GM12891 (cell line): ENCODE measurements around the gene PRR36.
A peak's percentile ranks its signal among the peaks of the same experiment; 100 is the strongest.
"Not testable (repeated sequence)": the region's sequence is repeated elsewhere in the genome, so short reads cannot be mapped to it uniquely, and the experiment has no call there.

Source experiments
- DNase-seq: peaks from one replicate; pipeline ENCODE4 v3.0.0; 2011; ENCODE audit warnings: low spot score; ENCODE audit not compliant: insufficient read length
- FAIRE-seq: peaks from 2 replicates; lab custom pipeline; 2011; peaks lifted over from hg19 to GRCh38; lab: Jason Lieb, UNC
- PAX5 ChIP-seq: IDR thresholded peaks from 2 replicates; pipeline ENCODE4 v1.6.1; 2011; ENCODE audit warnings: low read length, moderate library complexity, mild to moderate bottlenecking; ENCODE audit not compliant: insufficient read depth, severe bottlenecking
- POLR2A ChIP-seq: IDR thresholded peaks from 2 replicates; pipeline ENCODE4 v1.6.1; 2011; ENCODE audit warnings: low read depth, low read length, control low read depth
- POLR2AphosphoS5 ChIP-seq: IDR thresholded peaks from 2 replicates; pipeline ENCODE4 v1.6.1; 2011; ENCODE audit warnings: low read depth, low read length, control low read depth
- POU2F2 ChIP-seq: IDR thresholded peaks from 2 replicates; pipeline ENCODE4 v1.6.1; 2011; ENCODE audit warnings: low read depth, mild to moderate bottlenecking, control low read depth, low read length, moderate library complexity
- SPI1 ChIP-seq: IDR thresholded peaks from 2 replicates; pipeline ENCODE4 v1.6.1; 2011; ENCODE audit warnings: low read depth, low read length, control low read depth
- TAF1 ChIP-seq: IDR thresholded peaks from 2 replicates; pipeline ENCODE4 v1.6.1; 2011; ENCODE audit warnings: low read depth, low read length, control low read depth

The PRR36 gene

GRCh38 chr19:7918615-7919421 lies 44.6 kb upstream of the PRR36 start:
- no peak for FAIRE-seq
- TF ChIP-seq PAX5 (no peak), POLR2A (no peak), POLR2AphosphoS5 (no peak), POU2F2 (no peak), SPI1 (no peak), TAF1 (no peak)
- no peak for DNase-seq

- not testable (repeated sequence) for DNase-seq, FAIRE-seq
These were observed 43.9 kb upstream of the PRR36 start for GRCh38 chr19:7918062-7918614.

GRCh38 chr19:7917267-7918061 lies 43.3 kb upstream of the PRR36 start:
- TF ChIP-seq POU2F2, result no peak
- no peak for TF ChIP-seq POLR2AphosphoS5
- DNase-seq, result peak; percentile 78
- peak; percentile 58 for FAIRE-seq

- no peak for FAIRE-seq
- no peak for DNase-seq
- TF ChIP-seq POLR2AphosphoS5 (no peak), TAF1 (no peak), PAX5 (no peak), POLR2A (no peak), SPI1 (no peak), POU2F2 (no peak)
These were observed 42.7 kb upstream of the PRR36 start for GRCh38 chr19:7916955-7917266.

- no peak for TF ChIP-seq SPI1
- no peak for TF ChIP-seq POLR2A
- TF ChIP-seq POLR2AphosphoS5, result no peak
- TF ChIP-seq POU2F2, result no peak
- TF ChIP-seq TAF1, result no peak
- no peak for TF ChIP-seq PAX5
- FAIRE-seq (peak; percentile 72), DNase-seq (no peak)
These were observed 42.1 kb upstream of the PRR36 start for GRCh38 chr19:7916103-7916954.

- no peak for DNase-seq
- TF ChIP-seq POU2F2, result no peak
- TF ChIP-seq POLR2A, result no peak; the same call in 1 of the 2 replicates
- no peak for TF ChIP-seq SPI1
- no peak for TF ChIP-seq TAF1
- TF ChIP-seq PAX5, result no peak
- no peak for TF ChIP-seq POLR2AphosphoS5
- FAIRE-seq, result no peak
These were observed 41.3 kb upstream of the PRR36 start for GRCh38 chr19:7915250-7916102.

GRCh38 chr19:7914598-7915045 lies 40.4 kb upstream of the PRR36 start, which contains the start of gene TGFBR3L:
TSS of gene TGFBR3L (plus strand) at chr19:7914830.
- TF ChIP-seq POLR2AphosphoS5 (peak; percentile 63; the same call in 1 of the 2 replicates), SPI1 (no peak)
- no peak for FAIRE-seq
- no peak for DNase-seq

- no peak for DNase-seq
- no peak for FAIRE-seq
- no peak for TF ChIP-seq POLR2A
- no peak for TF ChIP-seq POU2F2
- no peak for TF ChIP-seq SPI1
- no peak for TF ChIP-seq PAX5
- no peak for TF ChIP-seq TAF1
- no peak for TF ChIP-seq POLR2AphosphoS5
These were observed 39.9 kb upstream of the PRR36 start for GRCh38 chr19:7914099-7914498.

- FAIRE-seq (no peak), DNase-seq (no peak)
These were observed 39.5 kb upstream of the PRR36 start for GRCh38 chr19:7913652-7914051.

More at GRCh38 chr19:7913652-7914051, 39.5 kb upstream of the PRR36 start:
- TF ChIP-seq POLR2A (no peak), SPI1 (no peak), PAX5 (no peak), POLR2AphosphoS5 (no peak), POU2F2 (no peak), TAF1 (no peak)
